ENCODE measurements around the gene ST3GAL2.

Gene ST3GAL2

DNA sequence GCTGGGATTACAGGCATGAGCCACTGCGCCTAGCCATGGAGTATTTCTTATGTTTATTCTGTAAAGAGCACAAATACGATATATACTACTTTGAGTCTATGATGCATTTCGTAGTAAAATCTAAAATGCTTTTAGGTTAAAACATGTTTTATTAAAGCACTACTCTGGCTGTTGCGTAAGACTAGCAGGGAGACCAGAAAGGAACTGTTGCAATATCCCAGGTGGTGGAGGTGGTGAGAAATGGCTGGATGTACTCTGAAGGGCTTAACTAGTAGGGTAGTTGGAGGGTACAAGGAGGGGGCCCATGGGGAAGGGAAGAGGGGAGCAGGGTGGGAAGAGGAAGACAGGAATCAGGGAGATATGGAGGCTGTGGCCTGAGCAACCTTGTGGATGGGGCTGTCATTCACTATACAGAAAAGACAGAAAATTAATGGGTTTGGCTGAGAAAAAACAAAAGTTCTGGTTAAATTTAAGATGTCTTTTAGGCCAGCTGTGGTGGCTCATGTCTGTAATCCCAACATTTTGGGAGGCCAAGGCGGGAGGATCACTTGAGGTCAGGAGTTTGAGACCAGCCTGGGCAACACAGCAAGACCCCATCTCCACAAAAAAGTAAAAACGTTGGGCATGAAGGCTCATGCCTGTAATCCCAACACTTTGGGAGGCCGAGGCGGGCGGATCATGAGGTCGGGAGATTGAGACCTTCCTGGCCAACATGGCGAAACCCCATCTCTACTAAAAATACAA is 35.8 kb downstream of the ST3GAL2 start:
- no peaks in the 10 kb centered on the region for H3K36me3 ChIP-seq (ENCODE audit: insufficient read depth, low read length)
- H3K4me1 ChIP-seq (ENCODE audit: insufficient read depth, low read length): peaks cover 6% of the 10 kb centered on the region; the same call in 1 of the 2 replicates
- H3K9ac ChIP-seq (ENCODE audit: low read depth, low read length): no peak overlapping the region
- no peaks in the 10 kb centered on the region for H3K9me3 ChIP-seq (ENCODE audit: control insufficient read depth, insufficient read depth, low read length)

DNA sequence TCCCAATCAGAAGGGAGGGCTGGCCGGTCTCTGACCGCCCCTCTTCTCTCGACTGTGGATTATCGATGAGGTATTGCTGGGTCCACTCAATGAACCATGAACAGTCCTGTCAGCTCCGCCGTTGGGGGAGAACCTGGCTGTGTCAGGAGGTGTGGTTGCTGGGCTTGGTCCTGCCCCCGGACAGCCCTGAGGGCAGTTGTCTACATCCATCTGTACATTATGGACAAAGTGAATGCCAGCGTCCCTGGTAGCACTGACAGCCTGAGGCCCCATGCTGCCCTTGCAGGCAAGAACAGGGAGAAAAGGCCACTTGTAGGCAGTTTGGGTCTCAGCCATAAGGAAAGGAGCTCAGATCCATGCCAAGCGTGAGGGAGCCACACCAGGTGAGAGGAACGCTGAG is 38.9 kb downstream of the ST3GAL2 start:
- Histone ChIP-seq H3K36me3 (ENCODE audit: insufficient read depth, low read length) (no peaks in the 10 kb centered on the region), H3K9ac (ENCODE audit: low read depth, low read length) (no peak overlapping the region), H3K9me3 (ENCODE audit: control insufficient read depth, insufficient read depth, low read length) (no peaks in the 10 kb centered on the region), H3K4me1 (ENCODE audit: insufficient read depth, low read length) (no peaks in the 10 kb centered on the region)

DNA sequence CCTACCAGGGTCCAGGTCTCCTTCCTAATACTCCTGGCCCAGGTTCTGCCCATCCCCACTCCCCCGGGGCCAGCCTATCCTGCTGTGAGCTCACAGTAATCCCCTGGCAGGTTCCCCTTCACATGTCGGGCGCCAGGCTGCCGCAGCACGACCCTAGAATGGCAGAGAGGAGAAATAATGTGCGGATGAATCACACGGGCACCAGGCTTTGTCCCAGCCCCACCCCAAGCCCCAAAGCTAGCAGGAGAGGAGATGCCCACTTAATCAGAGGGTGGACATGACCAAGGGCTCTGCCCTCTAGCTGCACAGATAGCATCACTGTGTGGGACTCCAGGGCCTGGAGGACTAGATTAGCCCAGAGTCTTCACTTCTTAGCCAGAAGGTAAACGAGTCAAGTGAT is 39.5 kb downstream of the ST3GAL2 start:
- Histone ChIP-seq H3K4me1 (ENCODE audit: insufficient read depth, low read length) (no peaks in the 10 kb centered on the region), H3K9ac (ENCODE audit: low read depth, low read length) (no peak overlapping the region), H3K36me3 (ENCODE audit: insufficient read depth, low read length) (no peaks in the 10 kb centered on the region), H3K9me3 (ENCODE audit: control insufficient read depth, insufficient read depth, low read length) (no peaks in the 10 kb centered on the region)

DNA sequence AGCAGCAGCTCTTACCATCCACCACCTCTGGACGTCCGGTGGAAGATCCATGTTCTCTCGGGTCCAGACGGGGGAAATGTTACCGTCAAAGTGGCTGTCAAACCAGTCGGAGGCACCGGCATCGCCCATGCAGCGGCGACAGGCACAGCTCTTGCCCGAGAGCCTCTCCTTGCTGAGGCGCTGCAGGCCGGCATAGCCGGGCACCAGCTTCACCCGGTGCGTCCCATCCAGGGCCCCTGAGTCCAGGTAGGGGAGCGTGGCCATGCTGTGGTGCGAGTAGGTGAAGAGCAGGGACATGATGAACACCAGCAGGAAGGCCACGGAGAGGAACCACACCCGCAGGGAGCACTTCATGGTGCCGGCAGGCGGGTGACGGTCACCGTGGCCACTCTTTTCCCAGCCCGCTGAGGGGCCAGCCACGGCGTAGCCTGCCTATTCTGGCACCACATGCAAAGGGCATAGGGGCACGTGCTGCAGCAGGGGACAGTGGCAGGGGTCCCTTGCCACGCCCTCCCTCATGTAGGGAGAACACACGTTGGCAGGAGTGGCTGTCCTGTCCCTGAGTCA is 40.6 kb downstream of the ST3GAL2 start:
- Histone ChIP-seq H3K36me3 (ENCODE audit: insufficient read depth, low read length) (no peaks in the 10 kb centered on the region), H3K9me3 (ENCODE audit: control insufficient read depth, insufficient read depth, low read length) (no peaks in the 10 kb centered on the region), H3K4me1 (ENCODE audit: insufficient read depth, low read length) (no peaks in the 10 kb centered on the region), H3K9ac (ENCODE audit: low read depth, low read length) (no peak overlapping the region)

DNA sequence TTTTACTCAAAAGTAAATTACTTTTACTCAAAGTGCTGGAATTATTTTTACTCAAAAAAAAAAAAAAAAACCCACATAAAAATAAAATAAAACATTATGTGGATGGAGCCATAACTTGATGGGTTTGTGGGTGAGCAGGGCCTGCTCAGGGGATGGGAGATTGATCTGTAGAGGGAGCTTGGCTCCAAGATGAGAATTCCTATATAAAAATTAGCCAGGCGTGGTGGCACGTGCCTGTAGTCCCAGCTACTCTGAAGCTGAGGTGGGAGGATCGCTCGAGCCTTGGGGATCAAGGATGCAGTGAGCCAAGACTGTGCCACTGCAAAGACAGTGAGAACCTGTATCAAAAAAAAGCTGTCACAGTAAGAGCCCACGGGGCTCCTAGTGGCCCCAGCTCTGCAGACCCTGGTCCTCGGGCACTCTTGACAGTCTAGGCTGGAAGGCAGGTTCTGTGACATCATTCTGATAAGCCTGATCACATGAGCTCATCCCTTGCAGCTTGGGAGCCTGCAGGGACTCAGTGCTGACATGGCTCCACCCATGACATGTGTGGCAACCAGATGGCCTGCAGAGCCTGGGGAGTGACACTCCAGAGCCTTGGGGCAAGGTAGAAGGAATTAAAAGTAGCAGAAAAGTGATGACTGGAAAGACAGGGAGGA is 42.5 kb downstream of the ST3GAL2 start:
- H3K36me3 ChIP-seq (ENCODE audit: insufficient read depth, low read length): no peaks in the 10 kb centered on the region
- no peaks in the 10 kb centered on the region for H3K9me3 ChIP-seq (ENCODE audit: control insufficient read depth, insufficient read depth, low read length)
- H3K9ac ChIP-seq (ENCODE audit: low read depth, low read length): no peak overlapping the region
- H3K4me1 ChIP-seq (ENCODE audit: insufficient read depth, low read length): no peaks in the 10 kb centered on the region

DNA sequence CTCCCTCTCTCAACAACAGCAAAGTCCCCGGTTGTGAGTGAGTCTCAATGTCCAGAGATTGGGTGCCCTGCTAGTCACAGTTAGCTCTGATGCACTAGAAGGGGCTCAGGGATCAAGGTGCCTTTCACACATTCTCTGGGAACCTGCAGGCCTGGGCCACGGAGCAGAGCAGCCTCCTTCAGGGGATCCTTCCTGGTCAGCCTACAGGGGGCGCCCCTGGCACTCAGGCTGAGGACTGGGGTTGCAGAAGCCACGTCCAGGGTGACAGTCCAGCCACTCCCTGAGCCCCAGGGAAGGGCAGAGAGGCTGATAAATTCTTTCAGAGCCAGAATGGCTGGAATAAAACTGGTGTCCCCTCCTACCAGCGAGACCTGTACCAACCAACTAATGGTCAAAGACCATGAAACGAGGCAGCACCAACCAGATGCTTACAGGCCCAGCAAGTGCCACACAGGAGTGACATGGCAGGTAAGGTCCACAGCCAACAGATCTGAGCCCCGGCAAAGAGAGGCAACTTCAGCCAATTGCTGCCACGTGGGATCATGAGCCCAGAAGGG is 43.5 kb downstream of the ST3GAL2 start:
- H3K9ac ChIP-seq (ENCODE audit: low read depth, low read length): no peak overlapping the region
- no peaks in the 10 kb centered on the region for H3K4me1 ChIP-seq (ENCODE audit: insufficient read depth, low read length)
- H3K36me3 ChIP-seq (ENCODE audit: insufficient read depth, low read length): no peaks in the 10 kb centered on the region
- H3K9me3 ChIP-seq (ENCODE audit: control insufficient read depth, insufficient read depth, low read length): no peaks in the 10 kb centered on the region

DNA sequence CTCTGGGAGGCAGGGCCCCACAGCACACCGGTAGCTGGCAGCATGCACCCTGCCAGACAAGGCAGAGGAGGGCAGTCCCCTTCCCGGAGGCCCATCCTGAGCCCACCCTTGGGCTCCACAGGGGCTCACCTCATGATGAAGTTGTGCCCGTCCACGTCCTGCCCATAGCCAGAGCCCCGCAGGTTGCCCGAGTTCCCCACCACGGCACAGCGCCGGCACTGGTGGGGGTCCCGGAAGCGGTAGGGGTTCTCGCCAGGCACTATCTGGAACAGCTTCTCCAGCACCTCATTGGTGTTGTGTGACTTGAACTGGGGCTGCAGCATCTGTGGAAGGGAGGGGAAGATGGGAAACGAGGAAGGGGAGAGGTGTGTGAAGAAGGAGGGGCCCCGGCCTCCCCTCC is 44.0 kb downstream of the ST3GAL2 start:
- Histone ChIP-seq H3K36me3 (ENCODE audit: insufficient read depth, low read length) (no peaks in the 10 kb centered on the region), H3K9me3 (ENCODE audit: control insufficient read depth, insufficient read depth, low read length) (no peaks in the 10 kb centered on the region), H3K9ac (ENCODE audit: low read depth, low read length) (no peak overlapping the region), H3K4me1 (ENCODE audit: insufficient read depth, low read length) (no peaks in the 10 kb centered on the region)

DNA sequence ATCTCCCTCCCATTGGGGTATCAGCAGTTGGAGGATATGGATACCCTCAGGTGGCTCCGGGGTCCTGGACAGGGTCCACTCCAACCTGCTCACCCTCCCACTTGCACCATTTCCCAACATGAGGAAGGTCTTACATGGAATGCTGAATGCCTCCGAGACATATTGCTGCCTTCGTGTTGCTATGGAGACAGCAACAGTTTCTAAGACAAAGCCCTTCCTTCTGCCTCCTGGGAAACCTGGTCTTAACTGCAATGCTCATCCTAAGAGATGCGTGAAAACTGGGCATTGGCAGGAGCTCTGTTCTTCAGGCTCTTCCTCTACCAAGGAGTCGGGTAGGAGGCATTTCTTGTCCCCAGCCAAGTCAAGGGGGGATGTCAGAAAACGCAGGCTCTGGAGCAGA is 45.2 kb downstream of the ST3GAL2 start:
- Histone ChIP-seq H3K9ac (ENCODE audit: low read depth, low read length) (no peak overlapping the region), H3K4me1 (ENCODE audit: insufficient read depth, low read length) (no peaks in the 10 kb centered on the region), H3K36me3 (ENCODE audit: insufficient read depth, low read length) (0 out of 2 replicates have a peak, but pooled peaks cover under 1% of the 10 kb centered on the region), H3K9me3 (ENCODE audit: control insufficient read depth, insufficient read depth, low read length) (no peaks in the 10 kb centered on the region)

DNA sequence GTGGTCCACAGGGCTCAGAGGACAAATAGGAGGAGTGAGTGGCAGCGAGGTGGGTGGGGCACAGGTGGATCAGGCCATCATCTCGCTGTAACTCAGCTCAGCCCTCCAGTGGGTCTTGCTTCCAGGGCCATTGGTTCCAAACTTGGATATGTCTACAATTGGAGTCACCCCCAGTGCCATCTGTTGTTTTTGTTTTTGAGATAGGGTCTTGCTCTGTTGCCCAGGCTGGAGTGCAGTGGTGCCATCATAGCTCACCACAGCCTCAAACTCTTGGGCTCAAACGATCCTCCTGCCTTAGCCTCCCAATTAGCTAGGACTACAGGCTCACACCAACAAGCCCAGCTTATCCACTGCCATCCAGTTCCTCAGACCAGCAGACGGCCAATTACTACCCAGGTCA is 46.3 kb downstream of the ST3GAL2 start:
- Histone ChIP-seq H3K9ac (ENCODE audit: low read depth, low read length) (no peak overlapping the region), H3K4me1 (ENCODE audit: insufficient read depth, low read length) (no peaks in the 10 kb centered on the region), H3K36me3 (ENCODE audit: insufficient read depth, low read length) (0 out of 2 replicates have a peak, but pooled peaks cover 6% of the 10 kb centered on the region), H3K9me3 (ENCODE audit: control insufficient read depth, insufficient read depth, low read length) (no peaks in the 10 kb centered on the region)

DNA sequence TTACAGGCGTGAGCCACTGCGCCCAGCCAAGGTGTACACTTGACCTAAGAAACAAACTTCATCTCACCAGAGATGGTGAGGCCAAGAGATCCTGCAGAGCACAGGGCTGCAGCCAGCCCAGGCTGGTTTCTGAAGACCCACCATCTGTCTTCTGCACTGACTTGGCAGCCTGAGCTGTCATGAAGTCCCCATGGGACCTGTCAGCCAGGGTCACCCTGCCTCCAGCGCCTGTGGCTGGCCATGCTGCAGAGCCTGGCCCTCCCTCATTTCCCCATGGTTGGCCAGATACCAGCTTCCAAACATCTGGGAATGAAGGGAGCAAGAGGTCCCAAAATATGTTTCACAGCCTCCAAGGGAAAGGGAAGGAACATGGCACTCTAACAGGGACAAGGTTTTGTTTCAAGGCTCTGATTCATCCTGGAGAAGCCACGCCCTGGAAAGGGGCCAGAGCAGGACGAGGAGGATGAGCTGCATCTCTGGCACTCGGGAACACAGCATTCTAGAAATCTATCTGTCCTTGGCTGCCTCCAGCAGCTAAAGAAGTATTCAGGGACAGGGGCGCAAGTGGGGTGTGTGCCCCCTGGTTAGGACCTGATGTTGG is 46.9 kb downstream of the ST3GAL2 start:
- H3K4me1 ChIP-seq (ENCODE audit: insufficient read depth, low read length): no peaks in the 10 kb centered on the region
- H3K9me3 ChIP-seq (ENCODE audit: control insufficient read depth, insufficient read depth, low read length): no peaks in the 10 kb centered on the region
- H3K36me3 ChIP-seq (ENCODE audit: insufficient read depth, low read length): 0 out of 2 replicates have a peak, but pooled peaks cover 6% of the 10 kb centered on the region
- no peak overlapping the region for H3K9ac ChIP-seq (ENCODE audit: low read depth, low read length)

DNA sequence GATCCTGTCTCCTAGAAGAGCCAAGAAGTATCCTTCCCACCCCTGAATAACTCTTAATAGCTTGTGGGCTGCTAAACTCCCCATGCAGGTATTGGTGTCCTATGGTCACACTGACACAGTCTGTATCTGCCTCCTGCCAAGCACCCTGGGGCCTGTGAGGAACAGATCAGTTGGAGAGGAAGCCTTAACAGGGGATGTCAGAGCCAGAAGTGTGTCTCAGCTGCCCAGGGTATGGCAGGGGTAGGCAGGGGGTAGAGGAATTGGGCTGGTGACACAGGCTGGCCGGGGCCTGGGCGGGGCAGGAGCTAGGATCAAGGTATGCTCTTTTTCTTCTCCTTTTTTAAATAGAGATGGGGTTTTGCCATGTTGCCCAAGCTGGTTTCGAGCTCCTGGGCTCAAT is 47.5 kb downstream of the ST3GAL2 start:
- no peaks in the 10 kb centered on the region for H3K9me3 ChIP-seq (ENCODE audit: control insufficient read depth, insufficient read depth, low read length)
- 0 out of 2 replicates have a peak, but pooled peaks cover 6% of the 10 kb centered on the region for H3K36me3 ChIP-seq (ENCODE audit: insufficient read depth, low read length)
- no peaks in the 10 kb centered on the region for H3K4me1 ChIP-seq (ENCODE audit: insufficient read depth, low read length)
- no peak overlapping the region for H3K9ac ChIP-seq (ENCODE audit: low read depth, low read length)

DNA sequence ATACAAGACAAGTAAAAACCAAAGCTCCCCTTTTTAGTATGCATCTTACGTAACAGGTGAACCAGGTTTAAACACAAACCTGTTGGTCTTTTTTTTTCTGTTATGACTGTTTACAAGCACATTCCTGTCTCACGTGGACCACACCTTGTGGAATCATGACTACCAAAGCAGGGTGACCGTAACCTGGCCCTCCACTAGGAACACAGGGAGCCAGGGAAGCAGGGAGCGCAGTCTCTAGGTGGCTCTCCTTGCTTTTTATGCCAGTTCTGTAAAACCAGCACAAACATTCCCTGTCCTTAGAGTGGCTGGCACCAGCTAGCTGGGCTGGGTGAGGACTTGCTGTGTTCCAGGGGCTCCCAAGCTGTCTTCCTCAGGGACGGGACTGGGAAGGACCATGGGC is 48.1 kb downstream of the ST3GAL2 start:
- H3K9me3 ChIP-seq (ENCODE audit: control insufficient read depth, insufficient read depth, low read length): no peaks in the 10 kb centered on the region
- H3K9ac ChIP-seq (ENCODE audit: low read depth, low read length): no peak overlapping the region
- 0 out of 2 replicates have a peak, but pooled peaks cover 6% of the 10 kb centered on the region for H3K36me3 ChIP-seq (ENCODE audit: insufficient read depth, low read length)
- H3K4me1 ChIP-seq (ENCODE audit: insufficient read depth, low read length): no peaks in the 10 kb centered on the region

DNA sequence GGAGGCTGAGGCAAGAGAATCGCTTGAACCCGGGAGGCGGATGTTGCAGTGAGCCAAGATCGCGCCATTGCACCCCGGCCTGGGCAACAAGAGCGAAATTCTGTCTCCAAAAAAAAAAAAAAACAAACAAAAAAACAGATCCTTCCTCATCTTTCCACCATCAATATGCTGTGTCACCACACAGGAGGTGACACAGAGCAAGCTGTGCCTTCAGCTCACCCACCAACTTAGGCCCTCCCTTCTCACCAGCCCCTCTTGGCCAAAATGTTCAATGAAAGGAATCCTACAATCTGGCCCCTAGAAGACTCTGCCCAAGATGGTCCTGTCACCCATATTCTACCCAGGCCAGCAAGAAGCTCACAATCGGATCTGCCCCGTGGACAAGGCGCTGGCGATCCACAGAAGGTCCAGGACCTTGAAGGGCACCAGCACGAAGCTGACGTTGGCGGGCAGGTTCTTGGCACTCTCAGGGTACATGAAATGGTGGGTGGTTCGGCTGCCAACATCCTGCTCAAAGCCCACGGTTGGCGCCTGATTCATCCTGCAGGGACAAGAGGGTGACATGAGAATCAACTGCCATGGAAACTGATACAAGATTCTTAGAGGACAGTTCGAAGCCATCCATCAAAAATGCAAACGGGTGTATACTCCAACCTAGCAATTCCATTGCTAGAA is 50.8 kb downstream of the ST3GAL2 start:
- no peaks in the 10 kb centered on the region for H3K9me3 ChIP-seq (ENCODE audit: control insufficient read depth, insufficient read depth, low read length)
- 0 out of 2 replicates have a peak, but pooled peaks cover 6% of the 10 kb centered on the region for H3K36me3 ChIP-seq (ENCODE audit: insufficient read depth, low read length)
- no peaks in the 10 kb centered on the region for H3K4me1 ChIP-seq (ENCODE audit: insufficient read depth, low read length)
- no peak overlapping the region for H3K9ac ChIP-seq (ENCODE audit: low read depth, low read length)
